Articular chondrocyte of knee joint (primary cell): ENCODE results near the gene XAGE1A. TPM values are rescaled to one million over a fixed set of nuclear protein-coding genes. Genes with fewer than 3 reads are reported as not detected.

ENCODE experiments used
- small RNA-seq: library from RNA; depleted of rRNA; stranded (forward); fragments of <200 nt; gene quantifications from one replicate; pipeline ENCODE3, GENCODE V24; 2012
- total RNA-seq: library from RNA; depleted of rRNA; stranded (reverse); fragments of >200 nt; gene quantifications from 2 replicates; pipeline ENCODE4 v1.2.3, GENCODE V29; 2012

The XAGE1A gene
- not detected in 2 replicates for total RNA-seq

GRCh38 chrX:52495545-52496418, at the start of gene XAGE1A:
Gene XAGE1A (plus strand): TSS chrX:52495808. CDS start chrX:52497362, 1,554 bp downstream.

GRCh38 chrX:52516987-52517325, 21.3 kb downstream of the XAGE1A start, which contains the start of gene XAGE1B:
Gene XAGE1B (minus strand): TSS chrX:52517063. CDS start chrX:52515527, 1,536 bp downstream.

Small RNA genes lying within 50 kb of the gene (small RNA-seq; reads per million reads assigned to genes)
- gene BX510359.8, result not detected
- not detected for gene RBM22P7

Other genes starting within 250 kb of the XAGE1A start
- gene XAGE2, start 126.8 kb upstream of the XAGE1A start, total RNA-seq, result 0.54 TPM in 1 of 2 replicates, not detected in the other
- not detected in 2 replicates for gene XAGE1B, start 21.3 kb downstream of the XAGE1A start, total RNA-seq
- gene SSX7, start 159.1 kb downstream of the XAGE1A start, total RNA-seq, result not detected in 2 replicates
- gene SSX2, start 211.4 kb downstream of the XAGE1A start, total RNA-seq, result not detected in 2 replicates